ENCODE data around the gene COL18A1.
"Not testable (repeated sequence)": the region's sequence is repeated elsewhere in the genome, so short reads cannot be mapped to it uniquely, and the experiment has no call there.

The COL18A1 gene

DNA sequence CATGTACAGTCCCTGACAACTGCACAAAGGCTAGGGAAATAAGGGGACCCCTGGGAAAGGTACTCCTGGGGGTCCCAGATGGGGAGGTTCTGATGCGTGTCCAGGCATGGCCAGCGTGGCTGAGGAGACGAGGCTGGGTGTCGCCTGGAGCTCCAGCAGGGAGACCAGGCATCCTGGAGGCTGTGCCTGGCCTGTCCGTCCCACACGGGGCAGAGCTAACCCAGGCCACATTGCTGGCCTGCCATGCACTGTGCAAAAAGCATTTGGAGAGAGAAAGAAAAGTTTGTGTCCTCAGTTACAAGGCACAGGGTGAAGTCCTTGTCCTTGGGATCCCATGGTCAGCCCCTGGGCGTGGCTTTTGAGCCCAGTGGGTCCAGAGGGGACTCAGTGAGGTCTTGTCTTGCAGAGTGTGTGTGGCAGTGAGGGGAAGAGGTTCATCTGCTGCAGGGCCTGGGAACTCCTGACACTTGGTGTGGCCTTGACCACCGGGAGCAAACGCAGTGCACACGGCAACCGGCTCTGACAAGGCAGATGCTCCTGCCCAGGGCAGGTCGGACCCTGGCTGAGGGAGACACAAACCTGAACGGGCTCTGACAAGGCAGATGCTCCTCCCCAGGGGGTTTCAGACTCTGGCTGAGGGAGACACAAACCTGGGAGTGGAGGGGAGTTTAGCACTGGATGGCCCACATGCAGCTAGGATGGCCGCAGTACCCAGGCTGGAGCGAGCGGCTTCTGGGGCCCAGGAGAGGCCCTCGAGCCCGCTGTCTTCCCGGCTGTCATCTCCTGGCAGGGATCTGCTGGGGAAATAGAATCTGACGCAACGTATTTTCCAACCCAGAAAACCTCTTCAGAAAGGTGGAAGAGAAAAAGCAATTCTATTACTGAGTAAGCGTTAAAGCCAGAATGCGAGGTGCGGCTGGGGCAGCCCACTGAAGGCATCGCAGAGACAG lies 37.3 kb upstream of the COL18A1 start:
- no peak for DNase-seq

DNA sequence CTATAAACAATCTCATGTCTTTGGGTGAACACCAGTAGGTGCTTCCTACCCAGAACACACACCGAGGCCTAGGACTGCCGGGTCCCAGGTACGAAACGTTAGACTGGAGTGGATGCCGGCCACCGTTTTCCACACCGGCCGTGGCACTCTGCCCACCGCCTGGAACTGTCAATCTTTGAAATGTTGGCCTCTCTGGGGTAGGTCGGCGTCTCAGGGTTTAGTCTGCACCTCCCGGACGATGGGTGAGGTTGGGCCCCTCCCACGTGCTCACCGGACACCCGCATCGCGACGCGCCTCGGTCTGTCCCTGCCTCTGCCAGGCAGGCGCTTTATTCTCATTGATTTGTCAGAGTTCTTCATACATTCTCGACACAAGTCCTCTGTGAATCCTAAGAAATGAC lies 35.9 kb upstream of the COL18A1 start:
- DNase-seq: not testable (repeated sequence)

DNA sequence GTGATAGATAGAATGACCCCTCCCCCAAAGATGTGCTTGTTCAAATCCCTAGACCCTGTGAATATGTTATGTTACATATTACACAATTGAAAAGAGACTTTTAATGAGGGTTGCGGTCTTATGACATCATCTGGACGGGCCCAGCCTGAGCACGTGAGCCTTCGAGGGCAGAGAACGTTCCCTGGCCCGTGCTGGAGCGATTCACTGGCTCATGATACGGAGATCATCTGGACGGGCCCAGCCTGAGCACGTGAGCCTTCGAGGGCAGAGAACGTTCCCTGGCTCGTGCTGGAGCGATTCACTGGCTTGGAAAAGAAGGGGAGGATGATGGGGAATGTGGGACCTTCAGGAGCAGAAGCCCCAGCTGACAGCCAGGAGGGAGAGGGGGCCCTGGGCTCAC lies 34.4 kb upstream of the COL18A1 start:
- no peak for DNase-seq

DNA sequence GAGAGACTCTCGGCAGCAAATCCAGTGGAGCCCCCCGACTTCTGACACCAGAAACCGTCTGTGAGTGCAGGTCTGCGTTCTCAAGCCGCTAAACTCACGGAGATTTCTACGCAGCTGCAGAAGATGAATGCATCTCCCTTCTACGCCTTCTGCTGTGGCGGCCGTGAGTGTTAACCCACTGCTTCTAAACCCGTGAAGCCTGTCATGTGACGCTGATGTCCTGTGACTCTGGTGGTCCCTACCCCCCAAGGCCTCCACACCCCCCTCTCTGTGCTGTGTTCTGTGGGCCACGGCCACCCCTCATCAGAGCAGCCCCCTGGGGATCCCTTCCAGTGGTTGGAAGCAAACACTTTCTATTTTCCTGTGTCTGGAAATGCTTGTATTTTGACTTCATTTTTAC lies 33.9 kb upstream of the COL18A1 start:
- DNase-seq: no peak

DNA sequence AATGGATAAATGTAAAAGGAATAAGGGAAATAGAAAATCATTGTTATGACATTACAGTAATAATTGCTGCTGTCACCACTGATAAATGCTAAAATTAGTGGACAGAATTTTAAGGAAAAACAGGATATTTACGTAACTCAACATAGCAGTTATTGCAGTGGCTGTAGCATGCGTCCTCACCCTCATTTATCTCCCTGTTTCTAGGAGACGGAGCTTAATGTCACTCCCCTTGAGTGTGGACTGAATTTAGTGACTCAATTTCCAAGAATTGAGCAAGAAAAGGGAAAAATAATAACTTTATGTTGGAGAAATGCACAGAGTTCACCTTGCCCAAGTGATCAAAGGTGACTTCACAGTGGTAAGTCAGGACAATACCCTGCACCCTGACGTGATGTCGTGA lies 33.3 kb upstream of the COL18A1 start:
- no peak for DNase-seq

DNA sequence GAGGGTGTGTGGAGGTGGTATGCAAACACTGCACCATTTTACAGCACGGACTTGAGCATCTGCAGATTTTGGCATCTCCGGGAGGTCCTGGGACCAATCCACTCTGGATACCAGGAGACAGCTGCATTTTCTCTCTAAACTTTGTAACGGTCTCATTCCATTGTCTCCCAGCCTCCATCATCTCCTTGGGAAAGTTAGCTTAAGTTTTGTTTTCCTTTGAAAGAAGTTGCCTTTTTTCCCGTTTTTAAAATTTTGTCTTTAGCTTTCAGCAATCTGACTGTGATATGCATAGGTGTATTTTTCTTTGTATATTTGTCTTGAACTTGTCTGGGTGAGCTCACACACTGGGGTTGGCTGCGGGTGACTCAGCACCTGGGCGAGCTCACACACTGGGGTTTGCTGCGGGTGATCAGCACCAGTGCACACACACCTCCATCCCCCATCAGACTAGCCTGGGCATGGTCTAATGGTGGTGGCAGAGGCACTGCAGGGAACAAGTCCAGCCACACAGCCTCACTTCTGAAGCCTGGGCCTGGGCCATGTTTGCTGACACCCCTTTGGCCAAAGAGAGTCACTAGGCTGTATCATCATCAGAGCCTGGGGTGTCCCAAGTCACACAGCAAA lies 32.1 kb upstream of the COL18A1 start:
- DNase-seq: no peak

DNA sequence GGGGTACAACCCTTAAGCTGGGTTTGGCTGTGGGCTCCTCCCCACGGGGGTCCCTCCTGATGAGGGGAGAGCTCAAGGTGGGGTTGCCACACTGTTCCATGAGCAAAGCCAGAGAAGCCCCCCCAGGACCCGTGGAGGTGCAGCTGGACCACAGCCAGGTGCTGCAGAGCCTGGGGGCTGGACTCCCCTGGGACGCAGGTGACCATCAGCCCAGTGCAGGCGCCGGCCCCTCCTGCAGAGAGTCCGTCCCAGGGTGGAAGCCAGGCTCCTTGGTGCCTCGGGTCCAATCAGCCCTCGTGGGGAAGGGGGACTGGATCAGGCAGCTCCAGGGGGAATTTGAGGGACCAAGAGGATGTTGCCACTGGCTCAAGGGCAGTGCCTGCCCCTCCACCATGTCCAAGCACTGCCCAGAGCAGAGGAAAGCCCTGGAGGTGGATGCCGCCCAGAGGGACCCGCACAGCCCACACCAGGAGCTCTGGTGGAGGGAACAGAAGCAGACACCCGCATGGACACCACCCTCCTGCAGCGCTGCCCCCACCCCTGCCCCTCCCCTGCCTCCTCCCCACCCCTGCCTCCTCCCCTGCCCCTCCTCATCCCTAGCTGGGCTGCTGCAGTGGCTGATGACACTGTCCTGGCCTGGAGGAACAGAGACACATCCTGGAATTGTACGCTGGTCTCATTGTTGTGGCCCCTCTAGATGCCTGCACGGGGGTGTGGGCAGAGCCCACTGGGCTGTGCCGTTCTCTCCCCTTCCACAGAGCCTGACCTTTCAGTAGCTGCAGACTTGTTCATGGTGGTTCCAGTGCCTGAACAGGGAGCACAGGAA lies 30.8 kb upstream of the COL18A1 start:
- DNase-seq: no peak

DNA sequence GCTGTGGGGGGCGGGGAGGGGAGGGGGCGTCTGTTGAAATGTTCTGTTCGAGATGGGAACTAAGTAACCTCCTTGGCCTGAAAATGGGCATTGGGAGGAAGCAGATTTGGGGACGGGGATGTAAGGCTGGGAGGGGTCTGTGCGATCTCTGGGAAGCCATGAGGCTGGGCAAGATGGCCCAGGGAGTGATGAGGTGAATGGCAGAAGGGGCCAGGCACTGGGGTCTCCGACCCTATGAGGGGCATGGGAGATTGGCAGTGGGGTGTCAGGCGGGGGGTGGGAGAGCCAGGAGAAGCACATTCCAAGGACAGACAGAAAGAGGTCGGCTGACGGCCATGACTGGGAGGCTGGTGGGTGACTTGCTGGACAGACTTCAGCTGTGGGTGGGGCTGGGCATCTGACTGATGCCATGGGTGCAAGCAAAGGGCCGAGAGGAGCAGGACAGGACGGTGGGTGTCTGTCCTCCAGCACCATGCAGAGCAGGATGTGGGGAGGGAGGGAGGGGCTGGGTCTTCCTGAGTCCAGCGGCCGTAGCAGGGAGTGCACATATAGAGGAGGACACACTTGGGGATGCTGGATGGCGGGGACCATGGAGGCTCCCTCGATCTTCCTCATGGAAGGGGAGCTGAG lies 30.0 kb upstream of the COL18A1 start:
- no peak for DNase-seq

DNA sequence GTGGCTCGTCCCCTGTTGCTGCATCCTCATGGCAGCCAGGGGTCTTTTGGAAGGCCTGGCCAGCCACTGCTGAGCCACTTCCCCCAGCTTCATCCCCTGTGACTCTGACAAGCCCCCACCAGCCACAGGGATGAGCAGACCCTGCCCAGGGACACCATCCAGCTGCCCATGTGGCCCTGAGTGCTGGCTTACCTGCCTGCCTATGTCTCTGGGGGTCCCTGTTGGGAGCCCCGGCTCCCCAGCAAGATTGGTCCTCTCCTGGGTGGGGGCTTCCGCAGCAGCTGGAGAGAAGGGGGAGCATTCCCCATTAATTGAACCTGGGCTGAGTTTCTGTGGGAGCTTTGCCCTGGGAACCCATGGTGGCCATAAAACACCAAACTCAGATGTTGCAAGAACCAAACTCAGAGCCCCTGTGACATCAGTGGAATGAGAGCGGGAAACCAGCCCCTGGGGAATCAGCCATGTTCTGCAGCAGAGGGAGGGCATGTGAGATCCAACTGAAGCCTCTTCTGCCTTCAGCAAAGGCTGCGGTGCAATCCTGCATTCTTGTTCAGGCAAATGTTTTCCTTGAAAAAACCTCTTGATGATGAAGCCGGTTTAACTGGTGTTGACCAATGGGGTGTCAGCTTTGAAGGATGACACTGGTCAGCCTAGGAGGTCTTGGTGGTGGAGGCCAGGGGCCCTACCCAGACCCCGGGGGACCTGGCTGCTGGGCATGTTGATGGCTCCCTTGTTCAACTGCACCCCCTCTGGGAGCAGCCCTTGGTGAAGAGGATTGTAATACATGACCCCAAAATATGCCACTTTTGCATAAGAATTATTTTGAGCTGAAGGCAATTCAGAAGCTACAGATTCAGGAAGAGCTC lies 28.3 kb upstream of the COL18A1 start:
- no peak for DNase-seq

DNA sequence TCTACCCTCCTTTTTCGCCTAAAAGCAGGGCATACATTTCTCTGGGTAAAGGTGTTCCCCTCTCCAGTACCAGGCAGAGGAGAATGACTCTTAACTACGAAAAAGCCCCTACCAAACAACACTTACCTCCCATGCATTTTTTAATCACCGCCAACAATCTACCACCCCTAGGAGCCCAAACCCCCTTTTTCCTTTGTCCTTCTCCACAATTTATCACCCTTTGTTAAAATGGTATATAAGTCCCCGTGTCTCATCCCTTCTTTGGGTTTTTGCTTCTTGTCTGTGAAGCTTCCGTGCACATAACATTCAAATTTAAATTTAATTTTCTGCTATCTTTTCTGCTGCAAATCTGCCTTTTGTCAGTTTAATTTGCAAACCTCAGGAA lies 27.6 kb upstream of the COL18A1 start:
- no peak for DNase-seq

DNA sequence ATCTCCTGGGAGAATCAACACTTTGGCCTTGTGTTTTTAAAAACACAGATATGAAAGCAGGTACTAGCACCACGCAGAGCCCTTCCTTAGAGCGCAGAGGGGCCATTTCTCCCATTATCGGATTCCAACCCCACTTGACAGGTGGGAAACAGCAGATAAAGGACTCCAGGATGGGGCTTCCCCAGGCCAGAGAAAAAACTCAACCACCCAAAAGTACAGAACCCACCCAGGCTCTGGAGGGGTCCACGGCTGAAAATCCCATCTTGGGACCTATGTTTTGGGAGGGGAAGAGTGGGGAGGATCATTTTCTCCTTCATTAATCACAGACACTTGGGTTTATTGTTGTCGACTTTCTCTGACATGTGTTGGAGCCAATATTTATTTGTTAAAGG lies 27.1 kb upstream of the COL18A1 start:
- DNase-seq: no peak

DNA sequence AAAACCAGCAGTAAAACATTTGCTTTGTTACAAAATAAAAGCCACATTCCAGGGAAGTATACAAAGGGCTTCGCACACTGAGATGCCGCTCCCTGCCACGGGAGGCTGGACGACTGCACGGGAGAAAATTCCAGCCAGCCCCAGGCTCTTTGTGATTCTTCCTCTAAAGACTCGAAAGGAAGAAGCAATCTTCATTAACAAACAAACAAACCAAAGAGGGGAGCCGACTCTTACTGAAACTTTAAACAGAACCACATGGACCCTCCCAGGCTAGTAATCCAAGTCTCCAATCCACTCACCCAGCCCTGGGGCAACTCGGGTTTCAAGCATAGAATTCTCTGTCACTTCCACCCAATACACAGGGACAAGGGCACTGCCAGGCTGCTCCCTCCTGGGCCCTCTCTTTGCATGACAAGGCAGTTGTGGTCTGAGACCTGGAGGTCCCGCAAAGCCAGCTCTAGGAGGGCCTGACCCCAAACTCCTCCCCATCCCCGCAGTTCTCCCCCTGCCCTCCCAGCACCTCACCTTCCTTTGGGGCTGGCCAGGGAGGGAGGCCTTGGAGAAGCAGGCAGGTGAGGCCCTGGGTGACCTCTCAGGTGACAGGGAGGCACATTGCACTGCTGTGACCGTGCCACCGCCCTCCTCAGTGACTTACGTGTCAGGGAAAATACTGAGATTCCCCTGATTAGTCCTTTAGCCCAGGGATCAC lies 26.6 kb upstream of the COL18A1 start:
- no peak for DNase-seq

DNA sequence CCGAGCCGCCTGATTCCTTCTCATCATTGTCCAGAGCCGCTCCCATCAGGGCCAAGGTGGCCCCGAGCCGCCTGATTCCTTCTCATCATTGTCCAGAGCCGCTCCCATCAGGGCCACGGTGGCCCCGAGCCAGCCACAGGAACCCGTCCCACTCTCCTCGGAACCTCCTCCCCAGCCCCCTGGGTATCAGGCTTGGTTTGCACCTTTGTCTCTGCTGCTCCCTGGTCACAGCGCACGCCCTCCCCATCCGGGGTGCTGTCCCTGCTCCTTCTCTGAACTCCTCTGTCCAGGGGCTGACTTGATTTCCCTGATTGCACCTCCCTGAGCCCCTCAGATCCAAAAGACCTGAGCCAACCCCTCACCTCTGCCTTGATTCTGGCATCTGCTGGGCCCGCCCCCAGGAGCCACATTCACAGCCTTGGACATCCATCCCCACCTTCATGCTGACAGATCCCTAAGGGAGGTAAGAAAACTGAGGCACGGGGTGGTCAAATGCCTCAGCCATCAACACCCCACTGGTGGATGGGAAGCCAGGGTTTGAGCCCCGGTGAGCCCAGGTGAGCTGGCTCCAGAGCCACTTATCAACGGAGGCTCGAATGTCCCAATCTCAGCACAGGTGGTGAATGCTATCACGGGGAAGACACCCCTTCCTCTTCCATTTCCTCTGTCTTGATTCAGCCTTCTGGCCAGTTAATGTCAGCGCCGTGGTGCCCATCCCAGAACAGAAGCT lies 25.6 kb upstream of the COL18A1 start:
- DNase-seq: no peak

DNA sequence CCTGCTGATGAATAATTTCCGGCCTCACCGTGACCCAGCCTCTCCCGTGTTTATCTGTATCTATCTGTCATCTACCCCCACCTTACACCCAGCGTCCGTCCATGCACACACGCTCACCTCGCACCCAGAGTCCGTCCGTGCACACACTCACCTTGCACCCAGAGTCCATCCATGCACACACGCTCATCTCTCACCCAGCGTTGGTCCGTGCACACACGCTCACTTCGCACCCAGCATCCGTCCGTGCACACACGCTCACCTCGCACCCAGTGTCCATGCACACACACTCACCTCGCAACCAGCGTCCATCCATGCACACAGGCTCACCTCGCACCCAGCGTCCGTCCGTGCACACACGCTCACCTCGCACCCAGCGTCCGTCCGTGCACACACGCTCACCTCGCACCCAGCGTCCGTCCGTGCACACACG lies 25.0 kb upstream of the COL18A1 start:
- no peak for DNase-seq

DNA sequence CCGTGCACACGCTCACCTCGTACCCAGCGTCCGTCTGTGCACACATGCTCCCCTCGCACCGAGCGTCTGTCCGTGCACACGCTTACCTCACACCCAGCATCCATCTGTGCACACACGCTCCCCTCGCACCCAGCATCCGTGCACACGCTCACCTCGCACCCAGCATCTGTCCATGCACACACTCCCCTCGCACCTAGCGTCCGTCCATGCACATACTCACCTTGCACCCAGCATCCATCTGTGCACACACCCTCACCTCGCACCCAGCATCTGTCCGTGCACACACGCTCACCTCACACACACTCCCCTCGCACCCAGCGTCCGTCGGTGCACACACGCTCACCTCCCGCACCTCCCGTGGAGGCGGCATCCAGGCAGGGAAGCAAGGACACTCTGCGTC lies 24.4 kb upstream of the COL18A1 start:
- no peak for DNase-seq

DNA sequence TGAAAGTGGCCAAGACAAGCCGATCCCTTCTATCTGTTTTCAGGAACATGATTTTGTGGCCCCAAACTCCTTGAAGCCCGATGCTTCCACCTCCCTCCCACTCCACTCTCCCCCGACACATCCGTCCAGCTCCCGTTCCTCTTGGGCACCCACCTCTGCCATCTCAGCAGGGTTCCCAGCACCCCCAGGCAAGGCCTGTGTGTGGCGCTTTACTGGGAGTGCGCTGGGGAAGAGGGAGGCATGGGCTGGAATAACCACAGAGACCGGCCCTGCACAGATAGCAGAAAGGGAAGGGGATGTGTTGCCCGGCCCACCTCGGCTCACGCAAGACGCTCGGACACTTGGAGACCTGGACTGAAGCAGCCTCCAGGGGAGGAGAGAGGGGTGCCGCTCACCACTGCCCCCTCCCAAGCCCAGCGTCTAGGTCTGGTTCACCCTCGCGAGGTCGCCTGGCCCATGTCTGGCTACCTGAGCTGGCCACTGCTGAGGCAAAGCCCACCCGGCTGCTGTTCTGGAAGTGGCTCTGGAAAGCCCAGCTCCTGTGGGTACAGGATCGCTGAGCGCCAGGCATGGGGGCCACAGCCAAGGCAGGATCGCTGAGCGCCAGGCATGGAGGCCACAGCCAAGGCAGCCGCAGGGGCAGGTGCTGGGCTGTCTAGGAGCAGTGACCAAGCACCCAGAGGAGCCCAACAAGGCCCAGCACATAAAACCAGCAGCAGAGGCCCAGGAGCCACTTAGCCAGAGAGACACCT lies 23.8 kb upstream of the COL18A1 start:
- no peak for DNase-seq

DNA sequence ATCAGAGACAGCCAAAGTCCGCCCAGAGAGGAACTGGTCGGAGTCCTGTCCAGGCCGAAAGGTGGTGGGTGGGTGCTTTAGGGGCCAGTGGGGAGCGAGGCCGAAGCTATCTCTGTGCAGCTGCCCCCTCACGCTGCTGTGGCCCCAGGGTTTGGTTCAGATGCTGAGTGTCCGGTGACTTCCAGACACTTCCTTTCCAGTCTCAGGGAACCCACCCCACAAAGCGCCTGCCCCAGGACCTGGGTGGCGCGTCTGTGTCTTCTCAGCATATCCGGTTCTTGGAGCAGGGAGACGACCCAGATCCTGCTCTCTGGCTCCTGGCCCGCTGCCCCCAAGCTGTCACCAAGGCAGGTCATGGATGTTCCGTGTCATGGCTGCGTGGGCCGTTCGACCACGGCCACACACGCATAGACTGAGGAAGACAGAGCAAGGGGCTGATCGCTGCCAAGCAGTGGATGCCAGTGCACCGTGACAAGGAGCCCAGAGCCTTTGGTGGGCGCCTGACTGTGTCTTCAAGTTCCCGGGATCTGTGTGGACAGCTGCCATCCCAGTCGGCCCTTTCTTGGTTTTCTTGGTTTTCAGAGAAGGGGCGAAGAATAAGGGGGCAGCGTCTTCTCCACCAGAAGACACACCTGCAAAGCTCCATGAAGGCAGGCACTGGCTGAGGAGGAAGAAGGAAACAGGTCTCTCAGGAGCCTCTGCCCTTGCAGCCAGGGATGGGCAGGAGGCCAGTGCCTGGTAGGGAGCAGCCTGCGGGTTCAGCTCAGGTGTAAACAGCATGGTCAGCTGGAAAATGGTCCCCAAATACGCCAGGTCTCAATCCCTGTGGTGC lies 22.9 kb upstream of the COL18A1 start:
- no peak for DNase-seq

DNA sequence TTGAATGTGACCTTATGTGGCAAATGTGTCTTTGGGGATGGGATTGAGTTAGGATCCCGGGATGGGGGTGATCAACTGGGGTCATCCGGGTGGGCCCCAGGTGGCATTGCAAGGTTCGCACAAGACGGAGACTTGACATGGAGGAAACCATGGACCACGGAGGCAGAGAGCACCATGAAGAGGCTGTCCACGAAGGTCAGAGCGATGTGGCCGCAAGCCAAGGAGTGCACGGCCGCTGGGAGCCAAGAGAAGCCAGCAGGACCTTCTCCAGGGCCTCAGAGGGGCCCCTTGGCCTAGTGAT lies 22.3 kb upstream of the COL18A1 start:
- no peak for DNase-seq

DNA sequence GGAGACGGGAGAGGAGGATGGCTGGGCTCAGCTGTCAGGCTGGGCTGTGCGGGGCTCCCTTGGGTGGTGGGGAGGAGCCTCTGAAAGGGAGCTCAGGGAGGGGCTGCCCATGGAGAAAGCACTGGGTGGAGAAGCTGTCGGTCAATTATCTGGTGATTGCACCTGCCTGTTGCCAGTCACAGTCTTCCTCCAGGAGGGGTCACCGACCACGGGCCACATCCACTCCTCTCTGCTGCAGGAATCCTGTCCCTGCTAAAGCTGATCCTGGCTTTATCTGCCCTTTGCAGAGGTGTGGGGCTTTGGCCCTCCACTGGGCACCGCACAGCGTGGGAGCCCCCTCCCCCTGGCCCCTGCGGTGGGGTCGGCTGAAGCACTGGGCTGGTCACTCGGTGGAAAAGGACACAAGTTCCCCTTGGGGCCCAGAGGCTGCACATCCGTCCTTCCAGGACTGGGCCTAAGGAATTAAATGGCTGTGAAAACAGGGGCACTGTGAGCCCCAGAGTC lies 21.8 kb upstream of the COL18A1 start:
- no peak for DNase-seq
